Measurements from ENCODE around the gene NUP133.

- TF ChIP-seq POLR2A (IDR thresholded peaks at IDR 0.05; ENCODE audit: low read depth, low read length) (no peak), POLR2AphosphoS5 (IDR thresholded peaks at IDR 0.05; ENCODE audit: low read depth, low read length) (no peak)
Measured at GRCh38 chr1:229482511-229482910, 25.6 kb downstream of the NUP133 start.

All from GM12892 (cell line).